ENCODE data around the gene IL12A.
A peak's percentile ranks its signal among the peaks of the same experiment; 100 is the strongest.

The IL12A gene

DNA sequence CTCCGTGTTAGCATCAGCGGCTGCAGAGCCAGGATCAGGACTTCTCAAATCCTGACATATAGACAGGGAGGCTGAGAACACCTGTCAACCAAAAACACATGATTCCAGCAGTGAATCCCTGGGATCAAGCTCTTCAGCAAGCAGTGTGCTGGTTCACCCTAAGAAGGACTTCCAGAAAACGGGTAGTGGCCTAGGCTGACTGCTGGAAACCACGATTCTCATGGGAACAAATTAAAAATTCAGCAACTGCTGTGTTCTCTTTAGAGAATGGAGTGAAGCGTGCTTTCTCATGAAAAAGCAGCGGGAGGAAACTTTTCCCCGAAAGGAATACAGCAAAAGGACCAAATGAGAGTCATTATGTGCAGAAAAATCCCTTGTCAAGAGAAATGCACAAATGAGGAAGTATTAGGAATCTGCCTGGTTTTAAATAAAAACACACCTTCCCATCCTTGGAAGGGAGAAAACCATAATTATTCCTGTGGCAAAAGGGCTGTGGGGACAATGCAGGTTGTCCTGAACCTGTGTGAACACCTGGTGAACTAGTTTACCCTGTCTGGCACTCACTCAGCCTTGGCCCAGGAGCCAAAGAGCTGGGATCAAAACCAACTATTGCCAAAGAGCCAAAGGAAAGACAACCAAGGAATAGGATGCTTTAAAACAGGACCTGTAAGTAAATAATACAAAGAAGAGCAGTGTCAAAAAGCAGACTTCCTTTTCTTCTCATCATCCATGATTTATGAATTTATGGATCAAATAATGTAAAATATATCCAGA, 13.4 kb downstream of the IL12A start:
- Mint-ChIP-seq H3K27ac (no peak overlapping the region), H3K9me3 (no peaks in the 10 kb centered on the region), H3K27me3 (no peaks in the 10 kb centered on the region), H3K36me3 (no peaks in the 10 kb centered on the region), H3K4me1 (peaks cover 3% of the 10 kb centered on the region), H3K4me3 (no peak overlapping the region)
- CTCF ChIA-PET, result interaction anchor here (1.2 to 7.3 kb wide), 4 partner anchors 10 to 116 kb away, joined by 4 to 106 read pairs (median 49); partner anchors contain the start of gene IL12A
- no peak for DNase-seq

DNA sequence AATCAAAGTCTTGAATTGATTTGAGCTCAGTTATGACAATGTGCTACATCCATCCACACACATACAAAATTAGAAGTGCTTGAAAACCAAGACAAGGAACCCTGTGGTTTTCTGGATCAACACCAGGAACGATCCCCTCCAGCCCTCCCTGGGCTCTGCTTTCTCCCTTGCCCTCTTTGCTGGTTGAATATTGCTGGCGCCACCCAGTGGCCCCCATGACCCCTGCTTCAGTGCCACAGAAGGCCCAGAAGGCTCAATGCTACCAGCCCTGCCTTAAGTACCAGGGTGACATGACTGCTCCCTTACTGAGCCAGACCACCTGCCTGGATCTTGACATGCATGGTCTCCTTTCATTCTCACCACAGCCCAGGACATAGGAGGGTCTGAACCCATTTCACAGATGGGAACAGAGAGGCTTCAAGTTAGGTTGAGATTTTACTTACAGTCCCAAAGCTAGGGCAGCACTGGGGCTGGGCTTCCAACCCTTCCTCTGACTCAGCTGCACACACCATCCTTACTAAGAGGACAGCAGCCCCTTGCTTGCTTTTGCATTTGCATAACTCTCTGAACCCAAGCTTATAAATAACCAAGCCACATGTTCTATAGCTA, 15.0 kb downstream of the IL12A start:
- no peaks in the 10 kb centered on the region for H3K36me3 Mint-ChIP-seq
- CTCF ChIA-PET, result interaction anchor here (0.6 to 7.3 kb wide), 16 partner anchors 9 to 429 kb away, joined by 3 to 106 read pairs (median 4); partner anchors contain the start of gene IL12A
- DNase-seq, result peak; percentile 54
- no peak overlapping the region for H3K27ac Mint-ChIP-seq
- H3K27me3 Mint-ChIP-seq, result no peaks in the 10 kb centered on the region
- H3K4me1 Mint-ChIP-seq, result peaks cover 3% of the 10 kb centered on the region
- H3K4me3 Mint-ChIP-seq, result no peak overlapping the region
- no peaks in the 10 kb centered on the region for H3K9me3 Mint-ChIP-seq

DNA sequence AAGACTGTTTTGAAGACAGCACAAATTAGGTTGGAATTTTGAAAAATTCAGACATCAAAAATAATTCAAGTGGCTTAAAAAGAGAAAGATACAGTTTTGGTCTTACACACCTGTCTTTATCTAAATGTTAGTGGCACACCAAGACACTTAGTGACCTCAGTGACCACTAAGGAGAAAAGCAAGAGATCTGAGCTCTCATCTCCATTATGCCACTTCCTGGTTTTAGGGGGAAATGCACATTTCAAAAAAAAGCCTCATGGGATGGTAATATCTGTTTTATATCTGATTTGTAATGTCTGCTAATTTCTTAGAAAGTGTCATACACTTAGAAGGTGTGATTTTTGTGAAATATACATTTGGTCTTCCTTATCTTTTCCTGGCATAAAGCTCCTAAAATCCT, 16.4 kb downstream of the IL12A start:
- no peaks in the 10 kb centered on the region for H3K36me3 Mint-ChIP-seq
- H3K4me3 Mint-ChIP-seq, result no peak overlapping the region
- CTCF ChIA-PET, result interaction anchor here (0.9 to 7.3 kb wide), 12 partner anchors 10 to 177 kb away, joined by 3 to 106 read pairs (median 6); partner anchors contain the start of gene IL12A
- peaks cover 9% of the 10 kb centered on the region for H3K4me1 Mint-ChIP-seq
- no peaks in the 10 kb centered on the region for H3K27me3 Mint-ChIP-seq
- H3K9me3 Mint-ChIP-seq, result no peaks in the 10 kb centered on the region
- DNase-seq, result no peak
- no peak overlapping the region for H3K27ac Mint-ChIP-seq

DNA sequence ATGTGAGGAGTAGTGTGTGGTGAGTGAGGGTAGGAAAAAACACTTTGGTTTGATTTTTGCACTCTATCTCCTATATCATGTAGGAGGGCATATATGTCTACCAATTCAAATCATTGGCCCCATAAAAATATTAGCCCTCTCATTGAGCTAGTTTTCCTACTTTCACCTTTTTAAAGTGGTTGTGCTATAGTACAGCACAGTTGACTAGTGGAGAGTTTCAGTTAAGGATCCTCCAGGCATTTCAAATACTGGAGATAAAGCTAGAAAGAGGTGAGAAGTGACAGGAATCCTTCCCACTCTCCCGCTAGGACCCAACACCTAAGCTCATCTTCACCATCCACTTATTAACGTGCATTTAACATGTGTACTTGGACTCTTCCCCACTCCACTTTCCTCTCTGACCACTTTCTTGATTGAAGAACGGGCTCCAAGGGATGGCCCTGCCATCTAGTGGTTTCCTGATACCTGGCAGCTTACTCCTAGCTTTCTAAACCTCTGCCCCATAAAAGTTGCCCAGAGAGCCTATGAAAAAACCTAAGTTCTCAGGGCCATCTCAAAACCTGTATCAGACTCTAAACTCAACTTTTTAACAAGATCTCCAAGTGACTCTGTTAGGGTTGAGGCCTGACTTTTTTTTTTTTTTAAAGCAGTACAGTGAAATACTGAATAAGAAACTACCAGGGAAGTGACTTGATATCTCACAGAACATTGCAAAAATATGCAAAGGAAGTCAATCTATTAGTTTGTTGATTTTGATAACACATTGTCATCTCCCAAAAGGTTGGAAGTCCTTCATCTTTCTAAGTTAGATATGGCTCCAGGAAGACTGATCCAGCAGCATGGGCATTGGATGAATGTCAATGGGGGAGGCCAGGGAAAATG, 17.9 kb downstream of the IL12A start:
- H3K9me3 Mint-ChIP-seq, result no peaks in the 10 kb centered on the region
- H3K4me1 Mint-ChIP-seq, result peaks cover 15% of the 10 kb centered on the region
- H3K4me3 Mint-ChIP-seq, result no peak overlapping the region
- CTCF ChIA-PET, result interaction anchor here (0.6 to 7.3 kb wide), 22 partner anchors 9 to 1159 kb away, joined by 3 to 106 read pairs (median 5); partner anchors contain the start of gene IL12A
- H3K27ac Mint-ChIP-seq, result no peak overlapping the region
- peak; percentile 31 for DNase-seq
- no peaks in the 10 kb centered on the region for H3K27me3 Mint-ChIP-seq
- H3K36me3 Mint-ChIP-seq, result no peaks in the 10 kb centered on the region

DNA sequence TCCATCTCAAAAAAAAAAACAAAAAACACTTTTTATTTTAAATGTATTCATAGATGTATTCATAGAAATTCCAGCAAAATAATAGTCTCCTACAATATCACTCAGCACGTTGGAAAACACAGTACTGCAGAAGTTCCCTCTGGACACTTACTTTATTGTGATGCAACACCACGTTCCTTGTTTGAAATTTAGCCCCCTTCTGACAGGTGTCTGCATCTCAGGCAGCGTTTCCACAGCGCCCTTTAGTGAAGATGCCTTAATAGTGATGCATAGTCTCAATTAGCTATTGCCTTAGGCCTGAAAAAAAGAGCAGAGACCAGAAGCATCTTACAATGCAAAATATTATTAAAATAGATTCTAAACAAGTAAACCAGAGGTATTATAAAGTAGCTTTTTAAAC, 20.3 kb downstream of the IL12A start:
- Mint-ChIP-seq H3K27me3 (no peaks in the 10 kb centered on the region), H3K4me1 (peaks cover 27% of the 10 kb centered on the region), H3K36me3 (no peaks in the 10 kb centered on the region), H3K9me3 (no peaks in the 10 kb centered on the region), H3K27ac (no peak overlapping the region), H3K4me3 (no peak overlapping the region)
- CTCF ChIA-PET, result interaction anchor here (0.9 to 1.2 kb wide), 3 partner anchors 13 to 124 kb away, joined by 3 to 5 read pairs (median 3); partner anchors contain the start of gene IL12A
- DNase-seq, result no peak

DNA sequence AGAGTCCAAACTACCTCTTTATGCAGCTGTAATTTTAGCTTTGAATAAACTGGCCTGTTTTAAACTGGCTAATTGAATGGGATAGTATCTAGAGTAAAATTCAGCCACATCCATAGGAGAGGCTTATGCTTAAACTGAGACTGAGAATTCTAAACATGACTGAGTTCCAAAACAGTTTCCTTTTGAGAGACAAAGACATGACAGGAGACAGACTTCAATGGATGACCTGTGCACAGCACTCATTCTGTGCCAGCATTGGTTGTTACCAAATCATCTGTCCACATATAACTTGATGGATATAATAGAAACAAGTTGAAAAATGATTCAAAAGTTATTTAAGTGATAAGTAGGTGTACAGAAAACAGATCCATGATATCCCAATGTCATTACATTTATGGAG, 20.9 kb downstream of the IL12A start:
- no peak overlapping the region for H3K27ac Mint-ChIP-seq
- H3K27me3 Mint-ChIP-seq, result no peaks in the 10 kb centered on the region
- no peaks in the 10 kb centered on the region for H3K36me3 Mint-ChIP-seq
- no peak for DNase-seq
- peaks cover 27% of the 10 kb centered on the region for H3K4me1 Mint-ChIP-seq
- no peaks in the 10 kb centered on the region for H3K9me3 Mint-ChIP-seq
- CTCF ChIA-PET, result interaction anchor here (0.9 to 1.0 kb wide), 2 partner anchors 14 to 125 kb away, joined by 3 read pairs; no protein-coding TSS in a partner anchor
- no peak overlapping the region for H3K4me3 Mint-ChIP-seq

DNA sequence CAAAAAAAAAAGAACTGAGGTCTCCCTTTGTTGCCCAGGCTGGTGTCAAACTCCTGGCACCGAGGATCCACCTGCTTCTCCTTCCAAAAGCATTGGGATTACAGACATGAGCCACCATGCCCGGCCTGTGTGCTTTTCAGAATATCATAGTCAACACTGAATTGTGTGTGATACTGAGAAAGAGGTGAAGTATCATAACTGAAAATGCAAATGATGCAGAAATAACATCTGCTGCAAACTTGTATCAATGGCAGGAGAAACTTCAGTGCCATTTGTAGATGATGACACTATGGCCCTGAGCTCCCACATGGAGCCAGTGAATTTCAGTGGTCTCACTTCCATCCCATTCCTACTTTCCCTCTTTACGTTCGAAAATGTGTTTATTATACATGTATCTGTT, 21.9 kb downstream of the IL12A start:
- CTCF ChIA-PET, result interaction anchor here (0.6 to 1.7 kb wide), 3 partner anchors 21 to 413 kb away, joined by 3 to 11 read pairs (median 4); partner anchors contain the start of gene IL12A
- Mint-ChIP-seq H3K9me3 (no peaks in the 10 kb centered on the region), H3K27ac (no peak overlapping the region), H3K27me3 (no peaks in the 10 kb centered on the region), H3K4me3 (no peak overlapping the region), H3K4me1 (peaks cover 27% of the 10 kb centered on the region), H3K36me3 (no peaks in the 10 kb centered on the region)
- DNase-seq, result no peak

DNA sequence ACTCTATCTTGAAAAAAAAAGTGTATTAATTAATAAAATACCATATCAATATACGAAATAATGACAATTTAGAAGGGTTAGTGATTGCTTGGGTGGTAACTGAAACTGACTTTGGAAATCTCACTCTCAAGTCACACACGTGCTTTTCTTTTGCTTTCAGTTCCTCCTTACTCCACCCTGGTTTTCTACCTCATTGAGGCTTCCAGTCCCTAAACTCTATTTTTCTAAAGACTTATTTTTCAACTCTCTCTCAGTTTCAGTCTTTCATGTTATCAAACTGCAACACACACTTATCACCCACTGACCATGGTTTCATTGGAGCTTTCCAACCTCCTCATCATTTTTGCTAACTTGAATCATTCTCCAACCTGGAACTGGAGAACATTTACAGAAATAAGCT, 23.5 kb downstream of the IL12A start:
- Mint-ChIP-seq H3K27ac (peak overlapping the region; percentile 35), H3K36me3 (no peaks in the 10 kb centered on the region), H3K4me1 (peaks cover 24% of the 10 kb centered on the region), H3K9me3 (no peaks in the 10 kb centered on the region), H3K4me3 (no peak overlapping the region), H3K27me3 (no peaks in the 10 kb centered on the region)
- no peak for DNase-seq
- CTCF ChIA-PET, result interaction anchor here (0.6 to 1.7 kb wide), 4 partner anchors 8 to 1437 kb away, joined by 3 to 4 read pairs (median 4); no protein-coding TSS in a partner anchor

DNA sequence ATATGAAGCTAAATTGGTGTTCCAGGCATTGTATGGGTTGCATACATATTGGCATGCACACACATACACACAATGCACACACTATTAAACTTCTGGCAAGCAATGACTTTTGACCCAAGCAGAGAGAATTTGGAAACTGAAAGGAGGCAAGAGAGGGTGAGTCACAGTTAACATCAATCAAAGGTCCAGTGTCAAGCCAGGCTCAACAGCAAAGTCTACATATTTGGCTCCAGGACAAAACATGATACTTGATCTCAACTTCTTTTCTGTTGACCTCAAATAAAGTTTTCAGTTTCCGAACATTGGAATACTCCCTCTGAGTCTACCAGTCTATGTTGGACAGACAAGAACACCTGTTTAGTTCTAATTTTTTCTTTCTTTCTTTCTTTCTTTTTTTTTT, 28.3 kb downstream of the IL12A start:
- no peak for DNase-seq
- Mint-ChIP-seq H3K4me1 (peaks cover 10% of the 10 kb centered on the region), H3K36me3 (no peaks in the 10 kb centered on the region), H3K27me3 (peaks cover 22% of the 10 kb centered on the region), H3K27ac (no peak overlapping the region), H3K9me3 (no peaks in the 10 kb centered on the region), H3K4me3 (no peak overlapping the region)
- CTCF ChIA-PET, result no interaction called here

DNA sequence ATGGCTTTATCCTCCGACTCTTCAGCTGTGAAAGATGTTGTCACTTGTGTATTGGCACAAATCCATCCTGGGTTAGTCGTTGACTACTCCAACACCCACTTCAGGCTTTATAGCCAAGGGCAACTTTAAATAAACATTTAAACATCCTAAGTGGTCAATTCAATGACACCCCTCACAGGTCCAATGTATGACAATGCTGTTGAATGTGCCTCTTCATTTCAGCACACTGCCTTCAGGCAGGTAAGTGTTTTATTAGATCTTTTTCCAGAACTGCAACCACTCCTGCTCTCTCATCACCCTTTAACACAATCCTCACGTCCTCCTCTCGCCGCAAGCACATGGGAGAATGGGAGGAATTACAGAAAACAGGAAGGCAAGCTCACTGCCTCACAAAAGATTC, 30.3 kb downstream of the IL12A start:
- H3K9me3 Mint-ChIP-seq, result no peaks in the 10 kb centered on the region
- no peaks in the 10 kb centered on the region for H3K4me1 Mint-ChIP-seq
- no peak overlapping the region for H3K27ac Mint-ChIP-seq
- peaks cover 25% of the 10 kb centered on the region for H3K27me3 Mint-ChIP-seq
- H3K4me3 Mint-ChIP-seq, result no peak overlapping the region
- CTCF ChIA-PET, result interaction anchor here (1.2 kb wide), 1 partner anchor 12 kb away, joined by 4 read pairs; no protein-coding TSS in a partner anchor
- no peaks in the 10 kb centered on the region for H3K36me3 Mint-ChIP-seq
- DNase-seq, result no peak

DNA sequence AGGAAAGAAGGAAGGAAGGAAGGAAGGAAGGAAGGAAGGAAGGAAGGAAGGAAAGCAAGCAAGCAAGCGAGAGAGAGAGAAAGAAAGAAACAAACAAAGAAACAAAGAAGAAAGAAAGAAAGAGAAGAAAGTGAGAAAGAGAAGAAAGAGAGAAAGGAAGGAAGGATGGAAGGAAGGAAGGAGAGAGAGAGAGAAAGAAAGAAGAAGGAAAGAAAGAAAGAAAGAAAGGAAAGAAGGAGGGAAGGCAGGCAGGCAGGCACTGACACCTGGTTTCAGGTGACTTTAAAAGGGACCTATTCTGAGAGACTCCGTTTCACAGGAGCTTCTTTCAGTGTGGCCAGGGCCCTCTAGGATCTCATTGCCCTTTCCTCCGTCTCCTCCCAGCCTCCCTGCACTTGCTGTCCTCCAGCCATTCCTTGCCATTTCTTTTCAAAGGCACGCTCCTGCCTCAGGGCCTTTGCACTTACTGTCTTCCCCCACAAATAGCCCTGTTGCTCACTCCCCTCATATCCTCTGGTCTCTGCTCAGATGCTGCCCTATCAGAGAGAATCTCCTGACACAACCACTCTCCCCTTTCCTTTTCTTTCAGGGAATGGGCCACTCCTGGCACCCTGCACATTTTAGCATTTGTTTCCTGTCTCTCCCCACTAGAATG, 31.5 kb downstream of the IL12A start:
- Mint-ChIP-seq H3K27me3 (peaks cover 25% of the 10 kb centered on the region), H3K4me3 (no peak overlapping the region), H3K36me3 (no peaks in the 10 kb centered on the region), H3K9me3 (no peaks in the 10 kb centered on the region), H3K4me1 (no peaks in the 10 kb centered on the region), H3K27ac (no peak overlapping the region)
- CTCF ChIA-PET, result interaction anchor here (1.2 kb wide), 1 partner anchor 14 kb away, joined by 4 read pairs; no protein-coding TSS in a partner anchor
- DNase-seq, result no peak

DNA sequence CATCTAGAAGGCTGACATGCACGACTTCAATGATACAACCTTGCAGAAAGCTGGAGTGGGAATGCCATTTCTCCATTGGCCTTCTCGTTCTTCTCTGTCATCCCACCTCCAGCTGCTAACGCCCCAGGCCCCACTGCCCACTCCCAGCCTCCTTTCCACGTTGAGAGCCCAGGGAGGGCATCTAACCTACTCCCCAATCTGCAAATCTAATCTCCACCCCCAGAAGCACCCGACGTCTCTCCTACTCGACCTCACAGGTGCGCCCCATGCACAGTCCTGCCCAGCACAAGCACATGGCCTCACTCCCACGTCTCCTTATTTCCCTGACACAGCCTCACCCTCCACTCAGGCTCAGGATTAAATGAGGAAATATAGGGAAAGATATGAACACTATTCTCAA, 33.4 kb downstream of the IL12A start:
- Mint-ChIP-seq H3K9me3 (no peaks in the 10 kb centered on the region), H3K4me1 (peaks cover 4% of the 10 kb centered on the region), H3K27me3 (peaks cover 25% of the 10 kb centered on the region), H3K27ac (peak overlapping the region; percentile 43), H3K36me3 (no peaks in the 10 kb centered on the region), H3K4me3 (no peak overlapping the region)
- DNase-seq, result no peak
- CTCF ChIA-PET, result interaction anchor here (1.7 kb wide), 1 partner anchor 16 kb away, joined by 9 read pairs; no protein-coding TSS in a partner anchor

DNA sequence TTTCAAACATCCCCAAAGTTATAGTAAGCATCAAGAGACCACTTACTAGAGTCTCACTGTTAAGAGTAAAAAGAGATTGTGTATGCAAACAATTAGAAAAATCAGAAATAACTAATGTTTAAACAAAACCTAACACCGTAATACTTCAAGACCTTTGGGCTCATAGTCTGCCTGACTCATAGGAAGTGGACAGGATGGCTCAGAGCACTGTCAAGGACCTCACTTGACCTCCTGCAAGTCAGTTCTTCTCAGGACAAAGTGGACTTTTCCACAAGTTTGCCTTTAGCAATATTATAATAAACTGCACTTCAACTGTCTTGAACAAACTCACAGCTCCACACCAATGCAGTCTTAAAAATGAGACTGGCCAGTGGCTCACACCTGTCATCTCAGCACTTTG, 34.8 kb downstream of the IL12A start:
- Mint-ChIP-seq H3K4me1 (peaks cover 15% of the 10 kb centered on the region), H3K4me3 (no peak overlapping the region), H3K27ac (no peak overlapping the region), H3K36me3 (no peaks in the 10 kb centered on the region), H3K9me3 (no peaks in the 10 kb centered on the region), H3K27me3 (peaks cover 21% of the 10 kb centered on the region)
- no peak for DNase-seq
- CTCF ChIA-PET, result interaction anchor here (1.0 kb wide), 1 partner anchor 17 kb away, joined by 3 read pairs; no protein-coding TSS in a partner anchor

Data from activated naive CD4-positive, alpha-beta T cell treated with anti-CD3 and anti-CD28 coated beads, Interleukin-2, amount 10 ng/mL, durations not matched to agents 7 days and 5 days (primary cell).